ENCODE data around the gene WDR43. TPM values are rescaled to one million over a fixed set of nuclear protein-coding genes. Genes with fewer than 3 reads are reported as not detected.

WDR43 gene
- total and polyA plus RNA-seq, 7 donors = 8.4 to 45.3 (median 24.9) TPM

DNA sequence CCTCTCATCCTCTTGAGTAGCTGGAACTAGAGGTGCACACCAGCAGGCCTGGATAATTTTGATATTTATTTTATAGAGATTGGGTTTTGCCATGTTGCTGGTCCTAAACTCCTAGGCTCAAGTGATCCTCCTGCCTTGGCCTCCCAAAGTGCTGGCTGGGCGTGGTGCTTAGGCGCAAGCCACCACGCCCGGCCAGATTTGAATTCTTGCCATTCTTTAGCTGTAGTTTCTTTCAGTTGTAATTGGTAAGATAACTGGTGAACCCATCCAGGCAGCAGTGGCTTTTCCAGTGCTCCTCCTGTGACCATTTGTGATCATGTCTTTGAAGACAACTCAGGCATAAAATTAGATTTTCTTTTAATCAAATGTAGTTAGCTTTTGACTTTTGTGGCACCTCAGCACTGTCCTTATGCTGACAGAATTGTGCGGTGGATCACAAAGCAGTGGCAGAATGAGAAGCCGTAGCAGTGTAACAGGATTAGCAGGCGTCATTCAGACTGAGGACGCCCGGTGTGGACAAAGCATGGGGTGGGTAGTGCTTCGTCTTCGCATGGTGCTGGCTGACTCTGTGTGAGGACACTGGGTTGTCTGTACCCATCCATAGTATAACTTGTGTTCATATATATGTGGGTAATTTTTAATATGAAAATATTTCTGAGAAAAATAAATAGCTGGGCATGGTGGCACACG is 56.6 kb downstream of the WDR43 start:
- WGBS, 2 donors = 93 to 97% methylated on average over 12 of the region's 12 CpGs
- peaks cover 0 to 32% (median 13%) of the 10 kb centered on the region in 4 donors for H3K36me3 ChIP-seq
- H3K27me3 ChIP-seq = no peaks in the 10 kb centered on the region
- no peak overlapping the region for H3K4me3 ChIP-seq
- TF ChIP-seq, protein P1, sequence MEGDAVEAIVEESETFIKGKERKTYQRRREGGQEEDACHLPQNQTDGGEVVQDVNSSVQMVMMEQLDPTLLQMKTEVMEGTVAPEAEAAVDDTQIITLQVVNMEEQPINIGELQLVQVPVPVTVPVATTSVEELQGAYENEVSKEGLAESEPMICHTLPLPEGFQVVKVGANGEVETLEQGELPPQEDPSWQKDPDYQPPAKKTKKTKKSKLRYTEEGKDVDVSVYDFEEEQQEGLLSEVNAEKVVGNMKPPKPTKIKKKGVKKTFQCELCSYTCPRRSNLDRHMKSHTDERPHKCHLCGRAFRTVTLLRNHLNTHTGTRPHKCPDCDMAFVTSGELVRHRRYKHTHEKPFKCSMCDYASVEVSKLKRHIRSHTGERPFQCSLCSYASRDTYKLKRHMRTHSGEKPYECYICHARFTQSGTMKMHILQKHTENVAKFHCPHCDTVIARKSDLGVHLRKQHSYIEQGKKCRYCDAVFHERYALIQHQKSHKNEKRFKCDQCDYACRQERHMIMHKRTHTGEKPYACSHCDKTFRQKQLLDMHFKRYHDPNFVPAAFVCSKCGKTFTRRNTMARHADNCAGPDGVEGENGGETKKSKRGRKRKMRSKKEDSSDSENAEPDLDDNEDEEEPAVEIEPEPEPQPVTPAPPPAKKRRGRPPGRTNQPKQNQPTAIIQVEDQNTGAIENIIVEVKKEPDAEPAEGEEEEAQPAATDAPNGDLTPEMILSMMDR (IDR thresholded peaks at IDR 0.05) = no peak
- TF ChIP-seq POLR2A (IDR thresholded peaks at IDR 0.05) = no peak
- no peak for DNase-seq
- H3K27ac ChIP-seq = peak overlapping the region in 3 of 4 donors; percentile 34 to 53 (median 50)
- no peaks in the 10 kb centered on the region for H3K9me3 ChIP-seq
- H3K4me1 ChIP-seq = peaks cover 0 to 15% (median 10%) of the 10 kb centered on the region in 4 donors
- intact Hi-C loops (cut with DNase I) = loop anchor here (10.0 kb wide), 2 partner anchors 164 to 1134 kb away; partner anchors contain the start of gene CLIP4

DNA sequence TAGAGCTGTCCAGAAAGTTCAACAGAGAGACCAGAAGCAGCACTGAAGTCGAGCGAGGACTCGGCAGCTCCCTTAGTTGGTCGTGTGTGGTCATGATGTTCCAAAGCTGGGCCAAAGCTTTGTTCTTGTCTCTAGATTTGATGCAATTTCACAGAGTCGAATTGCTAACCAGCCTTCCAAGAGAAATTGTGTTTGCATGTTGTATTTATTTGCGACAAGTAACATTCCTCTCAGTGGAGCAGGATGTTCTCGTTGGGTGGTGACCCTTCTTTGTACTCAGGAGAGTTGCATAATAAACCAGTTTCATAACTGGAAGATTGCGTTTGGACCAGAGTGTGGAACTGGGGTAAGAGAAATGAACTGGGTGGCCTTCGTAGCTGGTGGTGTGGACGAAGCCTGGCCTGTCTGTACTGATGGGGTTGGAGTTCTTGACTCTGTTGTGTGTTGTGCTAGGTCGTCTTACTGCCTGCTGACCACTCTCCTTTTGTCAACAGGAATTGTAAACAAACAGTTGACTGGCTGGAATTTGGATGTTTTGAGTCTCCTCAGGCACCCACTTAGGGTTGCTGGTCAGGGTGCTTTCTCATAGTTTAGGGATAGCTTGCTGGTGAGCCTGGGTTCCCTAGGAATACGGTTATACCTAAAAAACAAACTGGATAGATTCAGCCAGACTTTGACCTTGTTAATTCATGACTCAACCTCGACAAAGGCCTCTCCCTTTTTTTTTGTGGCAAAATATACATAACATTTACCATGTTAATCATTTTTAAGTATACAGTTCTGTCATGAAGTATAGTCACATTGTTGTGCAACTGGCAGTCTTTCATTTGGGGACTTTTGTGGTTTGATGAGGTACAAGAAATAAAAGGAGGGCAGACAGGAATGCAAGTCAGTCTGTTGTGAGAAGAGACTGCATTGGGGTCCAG is 57.7 kb downstream of the WDR43 start:
- H3K4me1 ChIP-seq = peaks cover 0 to 20% (median 13%) of the 10 kb centered on the region in 4 donors
- peaks cover 0 to 22% (median 3%) of the 10 kb centered on the region in 4 donors for H3K36me3 ChIP-seq
- no peaks in the 10 kb centered on the region for H3K27me3 ChIP-seq
- peak overlapping the region; percentile 10 to 53 (median 42) for H3K27ac ChIP-seq
- WGBS, 2 donors = 50 to 71% methylated on average over 13 of the region's 13 CpGs
- intact Hi-C loops (cut with DNase I) = loop anchor here (10.0 kb wide), 2 partner anchors 163 to 1133 kb away; partner anchors contain the start of gene CLIP4
- no peak for TF ChIP-seq POLR2A (IDR thresholded peaks at IDR 0.05)
- peak in 2 of 4 donors; percentile 11 to 58 for TF ChIP-seq EP300 (IDR thresholded peaks at IDR 0.05)
- TF ChIP-seq, protein P1 (IDR thresholded peaks at IDR 0.05) = peak in 1 of 4 experiments; percentile 7
- peak; percentile 7 to 50 (median 49) for TF ChIP-seq POLR2AphosphoS5 (IDR thresholded peaks at IDR 0.05)
- H3K4me3 ChIP-seq = no peak overlapping the region
- no peaks in the 10 kb centered on the region for H3K9me3 ChIP-seq
- peak; percentile 70 for DNase-seq

DNA sequence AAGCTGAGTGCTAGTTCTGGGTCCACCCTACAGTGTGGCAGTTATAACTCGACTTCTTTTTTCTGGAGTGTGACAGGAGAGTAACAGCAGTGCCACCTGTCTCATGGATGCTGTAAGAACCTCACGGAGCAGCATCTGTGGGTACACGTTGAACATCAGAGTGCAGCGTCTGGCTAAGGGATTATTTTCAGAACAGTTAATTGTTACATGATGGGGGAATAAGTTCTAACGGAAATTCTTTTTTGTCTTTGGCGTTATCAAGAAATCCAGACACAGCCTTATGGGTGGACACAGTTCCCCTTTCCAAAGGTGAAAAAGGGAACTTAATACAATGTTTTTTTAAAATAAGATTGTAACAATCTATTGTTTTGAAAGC is 58.4 kb downstream of the WDR43 start:
- no peaks in the 10 kb centered on the region for H3K9me3 ChIP-seq
- peaks cover 0 to 20% (median 13%) of the 10 kb centered on the region in 4 donors for H3K4me1 ChIP-seq
- H3K27me3 ChIP-seq = no peaks in the 10 kb centered on the region
- DNase-seq = no peak
- H3K36me3 ChIP-seq = peaks cover 0 to 15% (median 2%) of the 10 kb centered on the region in 4 donors
- TF ChIP-seq POLR2AphosphoS5 (IDR thresholded peaks at IDR 0.05) (no peak), POLR2A (IDR thresholded peaks at IDR 0.05) (no peak), EP300 (IDR thresholded peaks at IDR 0.05) (no peak)
- TF ChIP-seq, protein P1 (IDR thresholded peaks at IDR 0.05) = no peak
- H3K4me3 ChIP-seq = no peak overlapping the region
- H3K27ac ChIP-seq = peak overlapping the region in 3 of 4 donors; percentile 17 to 52 (median 39)
- intact Hi-C loops (cut with DNase I) = loop anchor here (10.0 kb wide), 2 partner anchors 162 to 1132 kb away; partner anchors contain the start of gene CLIP4
- WGBS, 2 donors = 16 to 30% methylated on average over 6 of the region's 6 CpGs

DNA sequence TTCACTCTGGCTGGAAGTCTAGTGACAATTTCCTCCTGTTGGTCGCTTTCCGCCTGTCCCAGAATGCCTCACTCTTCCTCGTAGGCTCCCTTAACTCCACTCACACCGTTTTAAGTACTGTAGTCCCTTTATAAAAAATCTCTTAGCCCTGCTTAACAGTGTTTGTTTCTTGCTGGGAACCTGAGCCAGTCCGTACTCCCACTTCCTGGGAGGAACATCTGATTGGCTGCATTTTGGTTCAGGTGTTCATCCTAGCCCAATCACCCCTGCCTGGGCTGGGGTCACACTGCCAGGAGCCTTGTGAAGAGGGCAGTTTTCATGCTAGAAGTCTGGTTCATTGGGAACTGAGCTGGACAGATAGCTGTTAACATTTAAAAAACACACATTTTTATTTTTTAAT is 61.0 kb downstream of the WDR43 start:
- H3K4me1 ChIP-seq = peaks cover 0 to 23% (median 18%) of the 10 kb centered on the region in 4 donors
- intact Hi-C loops (cut with DNase I) = loop anchor here (10.0 kb wide), 2 partner anchors 159 to 1129 kb away; partner anchors contain the start of gene CLIP4
- WGBS, 2 donors = 45 to 66% methylated on average over 5 of the region's 5 CpGs
- no peaks in the 10 kb centered on the region for H3K27me3 ChIP-seq
- H3K27ac ChIP-seq = no peak overlapping the region
- DNase-seq = no peak
- H3K4me3 ChIP-seq = no peak overlapping the region
- no peaks in the 10 kb centered on the region for H3K9me3 ChIP-seq
- TF ChIP-seq, protein P1 (IDR thresholded peaks at IDR 0.05) = no peak
- TF ChIP-seq POLR2AphosphoS5 (IDR thresholded peaks at IDR 0.05) (no peak), EP300 (IDR thresholded peaks at IDR 0.05) (no peak), POLR2A (IDR thresholded peaks at IDR 0.05) (no peak)
- H3K36me3 ChIP-seq = no peaks in the 10 kb centered on the region

All from sigmoid colon (tissue), 7 donors.